Fibroblast of villous mesenchyme (primary cell): ENCODE measurements around the gene IGHMBP2. TPM values are rescaled to one million over a fixed set of nuclear protein-coding genes. Genes with fewer than 3 reads are reported as not detected.

Source experiments
- DNase-seq: peaks from one replicate; pipeline ENCODE4 v3.0.0-alpha.2; 2010; ENCODE audit warnings: low read depth
- H3K4me3 ChIP-seq: 2 replicates; pipeline ENCODE4 v1.5.1; 2011; ENCODE audit warnings: low read depth, mild to moderate bottlenecking, low read length
- total RNA-seq: library from RNA; depleted of rRNA; stranded (reverse); fragments of >200 nt; gene quantifications from 2 replicates; pipeline ENCODE4 v1.2.3, GENCODE V29; 2012
- TF ChIP-seq, protein P1 (sequence below): IDR thresholded peaks from 2 replicates; pipeline ENCODE4 v1.5.1; 2012; ENCODE audit warnings: low read depth, mild to moderate bottlenecking, low read length; ENCODE audit not compliant: insufficient read depth

Gene IGHMBP2
- total RNA-seq, 1 donor, result 9.9 TPM

DNA sequence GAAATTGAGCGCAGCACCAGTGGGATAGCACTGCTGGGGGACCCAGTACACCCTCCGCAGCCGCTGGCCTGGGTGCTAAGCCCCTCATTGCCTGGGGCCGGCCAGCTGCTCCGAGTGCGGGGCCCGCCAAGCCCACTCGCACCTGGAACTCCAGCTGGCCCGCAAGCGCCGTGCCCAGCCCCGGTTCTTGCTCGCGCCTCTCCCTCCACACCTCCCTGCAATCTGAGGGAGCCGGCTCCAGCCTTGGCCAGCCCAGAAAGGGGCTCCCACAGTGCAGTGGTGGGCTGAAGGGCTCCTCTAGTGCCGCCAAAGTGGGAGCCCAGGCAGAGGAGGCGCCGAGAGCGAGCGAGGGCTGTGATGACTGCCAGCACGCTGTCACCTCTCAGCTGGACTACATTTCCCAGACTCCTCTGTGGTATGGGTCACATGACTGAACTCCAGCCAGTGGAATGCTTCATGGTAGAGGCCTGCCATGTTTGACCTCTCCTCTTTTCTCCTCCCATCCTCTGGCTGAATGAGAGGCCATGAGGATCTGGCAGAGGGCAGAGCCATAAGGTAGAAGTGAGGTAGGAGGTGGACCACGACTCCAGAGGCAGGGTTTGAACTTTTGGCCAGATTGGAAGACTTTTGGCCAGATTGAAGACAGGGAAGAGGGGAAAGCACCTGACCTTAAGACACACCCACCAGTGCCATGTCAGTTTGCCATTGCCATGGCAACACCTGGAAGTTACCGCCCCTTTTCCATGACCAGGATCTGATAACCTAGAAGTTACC, 70.9 kb downstream of the IGHMBP2 start:
- TF ChIP-seq, protein P1, sequence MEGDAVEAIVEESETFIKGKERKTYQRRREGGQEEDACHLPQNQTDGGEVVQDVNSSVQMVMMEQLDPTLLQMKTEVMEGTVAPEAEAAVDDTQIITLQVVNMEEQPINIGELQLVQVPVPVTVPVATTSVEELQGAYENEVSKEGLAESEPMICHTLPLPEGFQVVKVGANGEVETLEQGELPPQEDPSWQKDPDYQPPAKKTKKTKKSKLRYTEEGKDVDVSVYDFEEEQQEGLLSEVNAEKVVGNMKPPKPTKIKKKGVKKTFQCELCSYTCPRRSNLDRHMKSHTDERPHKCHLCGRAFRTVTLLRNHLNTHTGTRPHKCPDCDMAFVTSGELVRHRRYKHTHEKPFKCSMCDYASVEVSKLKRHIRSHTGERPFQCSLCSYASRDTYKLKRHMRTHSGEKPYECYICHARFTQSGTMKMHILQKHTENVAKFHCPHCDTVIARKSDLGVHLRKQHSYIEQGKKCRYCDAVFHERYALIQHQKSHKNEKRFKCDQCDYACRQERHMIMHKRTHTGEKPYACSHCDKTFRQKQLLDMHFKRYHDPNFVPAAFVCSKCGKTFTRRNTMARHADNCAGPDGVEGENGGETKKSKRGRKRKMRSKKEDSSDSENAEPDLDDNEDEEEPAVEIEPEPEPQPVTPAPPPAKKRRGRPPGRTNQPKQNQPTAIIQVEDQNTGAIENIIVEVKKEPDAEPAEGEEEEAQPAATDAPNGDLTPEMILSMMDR, result no peak
- no peak overlapping the region for H3K4me3 ChIP-seq
- DNase-seq, result no peak

GRCh38 chr11:68976095-68976494, 72.4 kb downstream of the IGHMBP2 start:
- H3K4me3 ChIP-seq, result no peak overlapping the region
- TF ChIP-seq, protein P1, result no peak
- DNase-seq, result no peak

DNA sequence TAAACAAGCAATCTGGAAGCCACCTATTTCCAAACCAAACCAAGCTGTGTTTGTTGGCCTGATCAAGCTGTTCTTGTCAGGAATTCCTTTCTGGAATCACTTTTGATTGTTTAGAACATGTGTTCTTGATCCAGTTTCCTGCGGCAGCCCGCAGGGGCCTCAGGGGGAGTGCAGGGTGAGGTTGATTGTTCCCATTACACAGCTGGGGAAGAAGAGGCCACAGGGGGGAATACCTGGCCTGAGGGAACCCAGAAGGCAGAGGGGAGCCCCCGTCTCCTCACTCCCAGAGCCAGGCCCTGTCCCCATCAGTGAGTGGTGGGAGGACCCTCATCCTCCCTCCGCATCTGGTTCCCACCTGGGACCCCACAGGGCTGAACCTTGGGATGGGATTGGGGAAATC, 72.9 kb downstream of the IGHMBP2 start:
- no peak overlapping the region for H3K4me3 ChIP-seq
- DNase-seq, result no peak
- TF ChIP-seq, protein P1, result no peak

DNA sequence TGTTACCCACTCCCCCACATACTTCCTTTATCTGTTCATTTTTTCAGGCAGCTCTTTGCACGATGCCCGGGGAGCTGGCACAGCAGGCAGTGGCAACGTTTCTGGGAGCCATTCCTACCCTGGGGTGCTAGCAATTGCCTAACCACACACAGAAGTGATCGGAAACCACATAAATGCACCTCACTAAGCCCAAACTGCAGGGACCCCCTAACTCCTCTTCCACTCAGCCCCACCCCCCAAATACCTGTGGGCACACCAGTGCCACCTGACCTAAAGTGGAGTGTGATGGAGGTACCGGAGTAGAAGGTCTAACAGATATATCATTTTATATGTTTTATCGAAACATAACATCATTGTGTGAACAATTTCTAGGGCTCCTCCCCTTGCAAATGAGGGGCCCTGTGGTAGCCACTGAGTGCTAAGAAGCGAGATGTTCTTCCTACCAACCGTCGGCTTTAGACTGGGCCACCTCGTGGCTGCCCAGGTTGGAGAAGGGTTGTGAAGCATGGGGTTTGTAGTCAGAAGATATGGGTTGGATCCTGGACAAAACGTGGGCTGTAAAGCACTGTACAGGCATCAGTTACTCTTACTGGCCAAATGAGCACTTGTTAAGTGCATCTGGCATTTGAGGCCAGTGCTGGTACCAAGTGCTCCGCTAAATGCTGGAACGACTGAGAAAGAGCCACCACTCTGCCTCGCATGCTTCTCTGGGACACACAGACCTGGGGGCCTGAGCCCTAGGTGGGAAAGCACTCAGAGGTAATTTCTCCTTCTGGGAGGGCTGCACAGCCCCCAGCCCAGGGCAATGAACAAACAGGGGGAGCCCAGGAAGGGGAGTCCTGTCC, 74.3 kb downstream of the IGHMBP2 start:
- no peak for DNase-seq
- TF ChIP-seq, protein P1, result no peak
- H3K4me3 ChIP-seq, result no peak overlapping the region

DNA sequence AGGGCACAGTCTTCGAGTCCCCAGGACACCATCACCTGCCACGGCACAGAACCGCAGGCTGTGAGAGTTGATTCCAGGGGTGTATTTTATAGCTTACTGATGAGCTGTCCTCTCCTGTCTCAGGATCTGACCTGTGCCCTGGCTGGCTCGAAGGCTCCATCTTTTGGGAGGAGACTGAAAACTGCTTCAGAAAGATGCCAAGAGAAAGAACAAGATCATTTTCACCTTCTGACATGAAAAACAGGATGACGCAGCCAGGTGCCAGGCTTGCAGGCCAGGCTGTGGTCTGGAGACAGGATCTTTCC, 74.9 kb downstream of the IGHMBP2 start:
- TF ChIP-seq, protein P1, result no peak
- DNase-seq, result no peak
- no peak overlapping the region for H3K4me3 ChIP-seq

GRCh38 chr11:68978931-68979594, 75.4 kb downstream of the IGHMBP2 start:
- H3K4me3 ChIP-seq, result no peak overlapping the region
- DNase-seq, result no peak
- TF ChIP-seq, protein P1, result no peak
